ENCODE measurements around the gene GALNT17.

DNA sequence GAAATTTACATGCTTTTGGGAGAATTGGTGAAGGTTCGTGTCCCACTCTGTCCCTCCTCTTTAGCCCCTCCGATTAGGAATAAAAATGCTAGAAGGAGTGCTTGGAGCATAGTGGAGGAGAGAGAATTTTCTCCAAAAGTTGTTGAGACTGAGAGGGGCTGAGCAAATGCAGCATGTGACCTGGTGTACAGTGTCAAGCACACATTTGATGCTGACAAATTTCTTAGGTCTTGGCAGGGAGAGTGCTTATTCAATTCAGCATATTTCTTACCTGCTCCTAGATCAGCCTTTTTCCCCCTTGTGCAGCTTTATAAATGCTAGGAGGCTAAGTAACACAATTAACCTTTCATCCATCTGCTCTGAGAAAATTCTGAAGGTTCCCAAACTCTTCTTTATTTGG, 189.0 kb downstream of the GALNT17 start:
- TF ChIP-seq, protein P1, sequence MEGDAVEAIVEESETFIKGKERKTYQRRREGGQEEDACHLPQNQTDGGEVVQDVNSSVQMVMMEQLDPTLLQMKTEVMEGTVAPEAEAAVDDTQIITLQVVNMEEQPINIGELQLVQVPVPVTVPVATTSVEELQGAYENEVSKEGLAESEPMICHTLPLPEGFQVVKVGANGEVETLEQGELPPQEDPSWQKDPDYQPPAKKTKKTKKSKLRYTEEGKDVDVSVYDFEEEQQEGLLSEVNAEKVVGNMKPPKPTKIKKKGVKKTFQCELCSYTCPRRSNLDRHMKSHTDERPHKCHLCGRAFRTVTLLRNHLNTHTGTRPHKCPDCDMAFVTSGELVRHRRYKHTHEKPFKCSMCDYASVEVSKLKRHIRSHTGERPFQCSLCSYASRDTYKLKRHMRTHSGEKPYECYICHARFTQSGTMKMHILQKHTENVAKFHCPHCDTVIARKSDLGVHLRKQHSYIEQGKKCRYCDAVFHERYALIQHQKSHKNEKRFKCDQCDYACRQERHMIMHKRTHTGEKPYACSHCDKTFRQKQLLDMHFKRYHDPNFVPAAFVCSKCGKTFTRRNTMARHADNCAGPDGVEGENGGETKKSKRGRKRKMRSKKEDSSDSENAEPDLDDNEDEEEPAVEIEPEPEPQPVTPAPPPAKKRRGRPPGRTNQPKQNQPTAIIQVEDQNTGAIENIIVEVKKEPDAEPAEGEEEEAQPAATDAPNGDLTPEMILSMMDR (IDR thresholded peaks at IDR 0.05): no peak
- TF ChIP-seq POLR2A (IDR thresholded peaks at IDR 0.05): no peak
